ENCODE measurements around the gene SPINT3. TPM values are rescaled to one million over a fixed set of nuclear protein-coding genes. Genes with fewer than 3 reads are reported as not detected.
A peak's percentile ranks its signal among the peaks of the same experiment; 100 is the strongest.

The SPINT3 gene
- total RNA-seq, 1 experiment from 2014 or later = not detected

DNA sequence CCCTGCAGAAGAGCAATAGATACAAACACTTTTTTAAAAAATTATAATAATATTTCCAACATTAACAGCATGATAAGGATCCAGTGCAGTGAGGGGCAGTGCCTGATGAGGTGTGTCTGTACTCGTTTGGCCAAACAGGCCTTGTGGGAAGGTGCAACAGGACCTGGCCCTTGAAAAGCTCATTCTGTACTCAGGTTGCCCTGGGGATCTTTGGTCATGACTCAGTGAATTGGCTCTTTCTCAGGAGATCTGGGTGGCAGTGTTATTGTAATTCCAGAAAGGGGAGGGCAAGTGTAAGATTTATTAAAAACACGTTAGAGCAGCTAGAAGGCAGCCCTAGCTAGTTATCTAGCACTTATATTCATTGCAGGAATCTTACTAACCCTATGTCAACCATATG, 2.9 kb upstream of the SPINT3 start:
- RAD21 ChIA-PET (ENCODE audit: low non-redundant PET in 1 of 2, low total read pairs in 2 of 2, uncharacterized antibody in 2 of 2, unreplicated experiment in 2 of 2) = interaction anchor here in 1 of 2 experiments (0.7 kb wide), 1 partner anchor 65 kb away, joined by 4 read pairs; no protein-coding TSS in a partner anchor
- Histone ChIP-seq H3K36me3 (ENCODE audit: control insufficient read depth in 1 of 2, insufficient read depth in 2 of 2, low read length in 2 of 2) (no peaks in the 10 kb centered on the region), H3K9ac (ENCODE audit: low read length) (no peak overlapping the region), H3K9me3 (ENCODE audit: control insufficient read depth in 1 of 2, insufficient read depth in 1 of 2, low read depth in 1 of 2, low read length in 2 of 2) (no peaks in the 10 kb centered on the region), H3K4me2 (ENCODE audit: low read length) (no peak overlapping the region; the same call in 1 of the 2 replicates), H4K20me1 (ENCODE audit: insufficient read depth) (no peaks in the 10 kb centered on the region), H3K27ac (ENCODE audit: low read depth, low read length) (no peak overlapping the region), H2AFZ (ENCODE audit: low read depth, low read length, poor library complexity, severe bottlenecking) (no peak overlapping the region), H3K9me2 (ENCODE audit: insufficient read depth) (no peaks in the 10 kb centered on the region), H3K4me1 (ENCODE audit: control insufficient read depth in 1 of 2, insufficient read depth in 2 of 2, low read length in 2 of 2) (peaks cover 0 to 5% of the 10 kb centered on the region in 2 experiments; a peak in 1 of 4 replicates), H3K4me3 (replicated peaks in 1 of 2; ENCODE audit: low read depth in 1 of 2, low read length in 2 of 2) (no peak overlapping the region), H3K79me2 (ENCODE audit: insufficient read depth, low read length) (no peaks in the 10 kb centered on the region), H3K27me3 (ENCODE audit: insufficient read depth, low read length) (peaks cover 22% of the 10 kb centered on the region; the same call in 1 of the 2 replicates)
- peak; percentile 69; the same call in 1 of the 2 replicates for ATAC-seq
- no peak for DNase-seq (ENCODE audit: low read depth, low spot score)
- POLR2A ChIA-PET = interaction anchor here (0.9 kb wide), 1 partner anchor 59 kb away, joined by 3 read pairs; no protein-coding TSS in a partner anchor
- no TSS peak for BruUV-seq (replicated peaks)
- intact Hi-C loops (cut with micrococcal nuclease) = no loop called here
- CTCF ChIA-PET = no interaction called here
- TF ChIP-seq CBX3 (IDR thresholded peaks at IDR 0.05; ENCODE audit: low read depth) (no peak), SP1 (IDR thresholded peaks at IDR 0.05; ENCODE audit: low read depth) (peak; percentile 21; the same call in 1 of the 2 replicates), EZH2 (IDR thresholded peaks at IDR 0.05) (no peak), SIN3A (IDR thresholded peaks at IDR 0.05; ENCODE audit: low read depth) (no peak)
- TF ChIP-seq, protein P1, sequence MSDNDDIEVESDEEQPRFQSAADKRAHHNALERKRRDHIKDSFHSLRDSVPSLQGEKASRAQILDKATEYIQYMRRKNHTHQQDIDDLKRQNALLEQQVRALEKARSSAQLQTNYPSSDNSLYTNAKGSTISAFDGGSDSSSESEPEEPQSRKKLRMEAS (IDR thresholded peaks at IDR 0.05) = no peak

DNA sequence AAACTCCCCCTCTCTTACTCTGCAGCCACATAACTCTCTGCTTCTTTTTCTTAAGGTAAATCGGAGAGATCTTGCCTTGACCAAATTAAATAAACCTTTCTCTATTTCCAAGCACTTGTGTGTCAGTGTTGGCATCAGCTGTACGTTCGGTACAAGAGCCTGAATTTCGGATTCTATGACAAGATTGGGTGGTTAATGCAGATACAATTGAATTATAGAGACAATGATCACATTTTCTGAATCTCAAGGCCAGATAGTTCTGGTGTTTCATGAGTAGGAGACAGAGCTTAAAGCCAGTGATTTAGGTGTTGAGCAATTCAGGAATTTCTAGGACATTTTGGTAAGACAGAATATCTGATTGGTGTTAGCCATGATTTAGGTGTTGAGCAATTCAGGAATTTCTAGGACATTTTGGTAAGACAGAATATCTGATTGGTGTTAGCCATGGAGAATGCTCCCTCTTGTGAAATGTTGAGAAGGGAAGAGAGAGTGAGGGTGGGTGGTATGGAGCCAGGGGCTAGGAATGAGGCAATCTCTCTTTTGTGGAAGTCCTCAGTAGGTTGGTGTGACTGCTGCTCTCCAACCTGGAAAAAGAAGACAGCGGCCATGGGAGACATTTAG, 5.1 kb downstream of the SPINT3 start:
- ChIA-PET RAD21 (ENCODE audit: low non-redundant PET in 1 of 2, low total read pairs in 2 of 2, uncharacterized antibody in 2 of 2, unreplicated experiment in 2 of 2) (no interaction called here), POLR2A (no interaction called here), CTCF (no interaction called here)
- BruUV-seq (replicated peaks) = no TSS peak
- intact Hi-C loops (cut with micrococcal nuclease) = no loop called here
- ATAC-seq = no peak
- H3K4me1 ChIP-seq (ENCODE audit: control insufficient read depth in 1 of 2, insufficient read depth in 2 of 2, low read length in 2 of 2) = peaks cover 0 to 19% of the 10 kb centered on the region in 2 experiments; a peak in 2 of 4 replicates
- no peak for DNase-seq (ENCODE audit: low read depth, low spot score)
- H3K9me2 ChIP-seq (ENCODE audit: insufficient read depth) = no peaks in the 10 kb centered on the region
- H3K4me2 ChIP-seq (ENCODE audit: low read length) = no peak overlapping the region
- peaks cover 19% of the 10 kb centered on the region; the same call in 1 of the 2 replicates for H3K27me3 ChIP-seq (ENCODE audit: insufficient read depth, low read length)
- H3K36me3 ChIP-seq (ENCODE audit: control insufficient read depth in 1 of 2, insufficient read depth in 2 of 2, low read length in 2 of 2) = no peaks in the 10 kb centered on the region
- H2AFZ ChIP-seq (ENCODE audit: low read depth, low read length, poor library complexity, severe bottlenecking) = no peak overlapping the region
- H3K79me2 ChIP-seq (ENCODE audit: insufficient read depth, low read length) = no peaks in the 10 kb centered on the region
- H3K9ac ChIP-seq (ENCODE audit: low read length) = no peak overlapping the region
- H3K27ac ChIP-seq (ENCODE audit: low read depth, low read length) = no peak overlapping the region
- no peak overlapping the region for H3K4me3 ChIP-seq (replicated peaks in 1 of 2; ENCODE audit: low read depth in 1 of 2, low read length in 2 of 2)
- H3K9me3 ChIP-seq (ENCODE audit: control insufficient read depth in 1 of 2, insufficient read depth in 1 of 2, low read depth in 1 of 2, low read length in 2 of 2) = no peaks in the 10 kb centered on the region
- H4K20me1 ChIP-seq (ENCODE audit: insufficient read depth) = no peaks in the 10 kb centered on the region
- TF ChIP-seq EZH2phosphoT487 (IDR thresholded peaks at IDR 0.05; ENCODE audit: borderline replicate concordance) = no peak
- no peak for TF ChIP-seq ZNF274 (IDR thresholded peaks at IDR 0.05; ENCODE audit: low read depth, low read length)
- no peak for TF ChIP-seq RAD21 (IDR thresholded peaks at IDR 0.05; ENCODE audit: low read depth)
- TF ChIP-seq, protein P2, sequence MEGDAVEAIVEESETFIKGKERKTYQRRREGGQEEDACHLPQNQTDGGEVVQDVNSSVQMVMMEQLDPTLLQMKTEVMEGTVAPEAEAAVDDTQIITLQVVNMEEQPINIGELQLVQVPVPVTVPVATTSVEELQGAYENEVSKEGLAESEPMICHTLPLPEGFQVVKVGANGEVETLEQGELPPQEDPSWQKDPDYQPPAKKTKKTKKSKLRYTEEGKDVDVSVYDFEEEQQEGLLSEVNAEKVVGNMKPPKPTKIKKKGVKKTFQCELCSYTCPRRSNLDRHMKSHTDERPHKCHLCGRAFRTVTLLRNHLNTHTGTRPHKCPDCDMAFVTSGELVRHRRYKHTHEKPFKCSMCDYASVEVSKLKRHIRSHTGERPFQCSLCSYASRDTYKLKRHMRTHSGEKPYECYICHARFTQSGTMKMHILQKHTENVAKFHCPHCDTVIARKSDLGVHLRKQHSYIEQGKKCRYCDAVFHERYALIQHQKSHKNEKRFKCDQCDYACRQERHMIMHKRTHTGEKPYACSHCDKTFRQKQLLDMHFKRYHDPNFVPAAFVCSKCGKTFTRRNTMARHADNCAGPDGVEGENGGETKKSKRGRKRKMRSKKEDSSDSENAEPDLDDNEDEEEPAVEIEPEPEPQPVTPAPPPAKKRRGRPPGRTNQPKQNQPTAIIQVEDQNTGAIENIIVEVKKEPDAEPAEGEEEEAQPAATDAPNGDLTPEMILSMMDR (IDR thresholded peaks at IDR 0.05 in 2 of 3, conservative IDR thresholded peaks at IDR 0.05 in 1 of 3; ENCODE audit: borderline replicate concordance in 1 of 3, insufficient read depth in 1 of 3, low read depth in 2 of 3, low read length in 2 of 3) = no peak
- no peak for TF ChIP-seq YY1 (IDR thresholded peaks at IDR 0.05; ENCODE audit: extremely low read depth, insufficient replicate concordance, low read depth, low read length)
- TF ChIP-seq POLR2A (IDR thresholded peaks at IDR 0.05; ENCODE audit: borderline replicate concordance, extremely low read depth, insufficient read depth, insufficient read length) = no peak
- TF ChIP-seq SIN3A (IDR thresholded peaks at IDR 0.05; ENCODE audit: low read depth) = no peak
- no peak for TF ChIP-seq EGR1 (IDR thresholded peaks at IDR 0.05; ENCODE audit: low read depth)
- no peak for TF ChIP-seq JUND (IDR thresholded peaks at IDR 0.05)
- no peak for TF ChIP-seq CBX3 (IDR thresholded peaks at IDR 0.05; ENCODE audit: low read depth)
- no peak for TF ChIP-seq EZH2 (IDR thresholded peaks at IDR 0.05)
- no peak for TF ChIP-seq POLR2AphosphoS5 (IDR thresholded peaks at IDR 0.05; ENCODE audit: low read depth, low read length)
- TF ChIP-seq, protein P1 (IDR thresholded peaks at IDR 0.05) = no peak
- TF ChIP-seq, protein P3, sequence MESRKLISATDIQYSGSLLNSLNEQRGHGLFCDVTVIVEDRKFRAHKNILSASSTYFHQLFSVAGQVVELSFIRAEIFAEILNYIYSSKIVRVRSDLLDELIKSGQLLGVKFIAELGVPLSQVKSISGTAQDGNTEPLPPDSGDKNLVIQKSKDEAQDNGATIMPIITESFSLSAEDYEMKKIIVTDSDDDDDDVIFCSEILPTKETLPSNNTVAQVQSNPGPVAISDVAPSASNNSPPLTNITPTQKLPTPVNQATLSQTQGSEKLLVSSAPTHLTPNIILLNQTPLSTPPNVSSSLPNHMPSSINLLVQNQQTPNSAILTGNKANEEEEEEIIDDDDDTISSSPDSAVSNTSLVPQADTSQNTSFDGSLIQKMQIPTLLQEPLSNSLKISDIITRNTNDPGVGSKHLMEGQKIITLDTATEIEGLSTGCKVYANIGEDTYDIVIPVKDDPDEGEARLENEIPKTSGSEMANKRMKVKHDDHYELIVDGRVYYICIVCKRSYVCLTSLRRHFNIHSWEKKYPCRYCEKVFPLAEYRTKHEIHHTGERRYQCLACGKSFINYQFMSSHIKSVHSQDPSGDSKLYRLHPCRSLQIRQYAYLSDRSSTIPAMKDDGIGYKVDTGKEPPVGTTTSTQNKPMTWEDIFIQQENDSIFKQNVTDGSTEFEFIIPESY (IDR thresholded peaks at IDR 0.05; ENCODE audit: extremely low read depth, insufficient replicate concordance, low read length) = no peak
- TF ChIP-seq FOSL1 (IDR thresholded peaks at IDR 0.05; ENCODE audit: low read depth) = no peak

Measured in HCT116 (cell line).